CD14-positive monocyte (primary cell): ENCODE results near the gene GRID1. TPM values are rescaled to one million over a fixed set of nuclear protein-coding genes. Genes with fewer than 3 reads are reported as not detected.

Source experiments
- DNase-seq, 3 donors: peaks; one replicate each; pipeline ENCODE4 v3.0.0-alpha.2; 2011 to 2022
- H2AFZ ChIP-seq: 2 replicates; pipeline ENCODE4 v1.6.0; 2012; ENCODE audit warnings: mild to moderate bottlenecking, low read depth, low read length, inconsistent platforms; ENCODE audit not compliant: insufficient read depth, poor library complexity, severe bottlenecking
- H3K27ac ChIP-seq, 2 donors: 1 replicate in 1 of 2; 2 replicates in 1 of 2; pipeline ENCODE4 v1.5.1; 2012 to 2013; ENCODE audit warnings: low read length in 2 of 2, control low read depth in 1 of 2, inconsistent platforms in 1 of 2, low read depth in 1 of 2, mild to moderate bottlenecking in 1 of 2
- H3K27me3 ChIP-seq, 2 donors: one replicate each; pipeline versions ENCODE4 v1.6.0 to v1.6.1; 2011 to 2013; ENCODE audit warnings: low read length in 2 of 2; ENCODE audit not compliant: control insufficient read depth in 2 of 2, insufficient read depth in 2 of 2
- H3K36me3 ChIP-seq, 2 donors: replicated peaks in 1 of 2; 1 replicate in 1 of 2; 2 replicates in 1 of 2; pipeline versions ENCODE4 v1.5.1 to v1.6.1; 2012 to 2013; ENCODE audit warnings: low read length in 2 of 2, control low read depth in 1 of 2, inconsistent platforms in 1 of 2, mild to moderate bottlenecking in 1 of 2; ENCODE audit not compliant: insufficient read depth in 2 of 2, control insufficient read depth in 1 of 2
- H3K4me1 ChIP-seq, 2 donors: 1 replicate in 1 of 2; 2 replicates in 1 of 2; pipeline versions ENCODE4 v1.5.1 to v1.6.1; 2012 to 2013; ENCODE audit warnings: low read length in 2 of 2, control low read depth in 1 of 2, inconsistent platforms in 1 of 2, mild to moderate bottlenecking in 1 of 2, moderate library complexity in 1 of 2; ENCODE audit not compliant: insufficient read depth in 2 of 2, control insufficient read depth in 1 of 2
- H3K4me2 ChIP-seq: replicated peaks from 2 replicates; pipeline ENCODE3; 2012; ENCODE audit warnings: low read length, moderate library complexity, mild to moderate bottlenecking; ENCODE audit not compliant: poor library complexity, severe bottlenecking; ENCODE audit errors: extremely low read depth
- H3K4me3 ChIP-seq, 3 experiments: fragments of 200-600 bp in 1 of 3; sonication (generic) in 1 of 3; replicated peaks in 1 of 3; 1 replicate in 2 of 3; 2 replicates in 1 of 3; pipeline ENCODE4 v1.5.1; 2011 to 2013; ENCODE audit warnings: low read length in 3 of 3, mild to moderate bottlenecking in 3 of 3, control low read depth in 2 of 3, low read depth in 2 of 3, inconsistent platforms in 1 of 3, moderate library complexity in 1 of 3
- H3K79me2 ChIP-seq: 2 replicates; pipeline ENCODE4 v1.6.0; 2012; ENCODE audit warnings: mild to moderate bottlenecking, control low read depth, inconsistent platforms, low read length, moderate library complexity; ENCODE audit not compliant: insufficient read depth
- H3K9ac ChIP-seq: 2 replicates; pipeline ENCODE4 v1.6.0; 2017; ENCODE audit warnings: low read length, mild to moderate bottlenecking; ENCODE audit not compliant: insufficient read depth, poor library complexity, severe bottlenecking
- H3K9me3 ChIP-seq, 2 donors: replicated peaks in 1 of 2; 1 replicate in 1 of 2; 2 replicates in 1 of 2; pipeline versions ENCODE4 v1.5.1 to v1.6.1; 2012 to 2013; ENCODE audit warnings: low read length in 2 of 2, control low read depth in 1 of 2; ENCODE audit not compliant: control insufficient read depth in 1 of 2, insufficient read depth in 1 of 2
- H4K20me1 ChIP-seq: 2 replicates; pipeline ENCODE4 v1.6.0; 2012; ENCODE audit warnings: mild to moderate bottlenecking, low read length, control low read depth, moderate library complexity; ENCODE audit not compliant: insufficient read depth
- H3K27ac Mint-ChIP-seq, 7 donors: one replicate each; pipeline ENCODE4 v1.8.0; 2020; ENCODE audit warnings: mild to moderate bottlenecking in 7 of 7, mixed read lengths in 7 of 7, moderate library complexity in 6 of 7, inconsistent platforms in 2 of 7
- H3K27me3 Mint-ChIP-seq, 3 donors: one replicate each; pipeline ENCODE4 v1.8.0; 2021 to 2022; ENCODE audit warnings: low read depth in 3 of 3, mild to moderate bottlenecking in 3 of 3, mixed read lengths in 3 of 3, moderate library complexity in 3 of 3, inconsistent platforms in 1 of 3
- H3K36me3 Mint-ChIP-seq, 2 donors: one replicate each; pipeline ENCODE4 v1.8.0; 2020; ENCODE audit warnings: mixed read lengths in 2 of 2, inconsistent platforms in 1 of 2, mild to moderate bottlenecking in 1 of 2
- H3K4me1 Mint-ChIP-seq: one replicate; pipeline ENCODE4 v1.8.0; 2020; ENCODE audit warnings: mild to moderate bottlenecking, mixed read lengths
- H3K4me3 Mint-ChIP-seq, 2 donors: one replicate each; pipeline ENCODE4 v1.8.0; 2020; ENCODE audit warnings: mild to moderate bottlenecking in 2 of 2, mixed read lengths in 2 of 2, moderate library complexity in 1 of 2
- H3K9me3 Mint-ChIP-seq, 7 donors: one replicate each; pipeline ENCODE4 v1.8.0; 2020 to 2022; ENCODE audit warnings: mixed read lengths in 7 of 7, mild to moderate bottlenecking in 6 of 7, moderate library complexity in 6 of 7, inconsistent platforms in 2 of 7
- CTCF ChIP-seq: fragments of 200-600 bp; IDR thresholded peaks from one replicate; pipeline ENCODE4 v1.8.0; 2022; ENCODE audit warnings: antibody characterized with exemption, mild to moderate bottlenecking
- WGBS: methylation state at CpG from one replicate; pipeline ENCODE4 v1.1.5; 2013; ENCODE audit warnings: missing lambda C conversion rate; ENCODE audit not compliant: insufficient coverage; 5-methylcytosine and 5-hydroxymethylcytosine counted together
- intact Hi-C, 2 donors: fragments of 100-400 bp; cut with micrococcal nuclease; formaldehyde crosslinking; loops; one replicate each; pipeline versions ENCODE4 v1.15.0 to v1.15.1; 2023
- polyA plus RNA-seq, 3 donors: library from polyadenylated mRNA; depleted of rRNA in 1 of 3; unstranded in 2 of 3; stranded (reverse) in 1 of 3; fragments of 300-500 nt in 2 of 3; fragments of >200 nt in 1 of 3; fragmentation: Illumina TruSeq in 2 of 3; gene quantifications; 1 replicate in 2 of 3; 2 replicates in 1 of 3; pipeline ENCODE4 v1.2.3, GENCODE V29; 2012 to 2021

The GRID1 gene
- polyA plus RNA-seq, 3 donors: not detected

GRCh38 chr10:86359954-86360353 is 6.6 kb downstream of the GRID1 start:
- Histone ChIP-seq H3K4me1 (peaks cover 46 to 49% of the 10 kb centered on the region in 2 donors), H3K9ac (no peak overlapping the region), H3K9me3 (peaks cover 8 to 25% of the 10 kb centered on the region in 2 donors), H3K36me3 (no peaks in the 10 kb centered on the region), H3K27me3 (peaks cover 25 to 32% of the 10 kb centered on the region in 2 donors), H3K79me2 (no peaks in the 10 kb centered on the region), H4K20me1 (no peaks in the 10 kb centered on the region), H3K4me2 (no peak overlapping the region), H3K27ac (no peak overlapping the region), H3K4me3 (no peak overlapping the region), H2AFZ (no peak overlapping the region)
- no peak overlapping the region for H3K27ac Mint-ChIP-seq
- no CpG with 5 or more reads among the region's 1 CpG for WGBS
- TF ChIP-seq CTCF: no peak
- intact Hi-C loops: no loop called here
- peaks cover 0 to 11% (median 6%) of the 10 kb centered on the region in 7 donors for H3K9me3 Mint-ChIP-seq
- H3K36me3 Mint-ChIP-seq: peaks cover 5 to 10% of the 10 kb centered on the region in 2 donors
- H3K27me3 Mint-ChIP-seq: peaks cover 32 to 41% (median 40%) of the 10 kb centered on the region in 3 donors
- peaks cover 55% of the 10 kb centered on the region for H3K4me1 Mint-ChIP-seq
- no peak for DNase-seq
- no peak overlapping the region for H3K4me3 Mint-ChIP-seq

GRCh38 chr10:86359111-86359510 is 7.5 kb downstream of the GRID1 start:
- no peak overlapping the region for H3K27ac ChIP-seq
- H3K9me3 ChIP-seq: peaks cover 3 to 17% of the 10 kb centered on the region in 2 donors
- no peak for DNase-seq
- H3K4me3 ChIP-seq: no peak overlapping the region
- no peak overlapping the region for H3K9ac ChIP-seq
- H3K4me2 ChIP-seq: no peak overlapping the region
- peaks cover 17 to 24% of the 10 kb centered on the region in 2 donors for H3K27me3 ChIP-seq
- no peaks in the 10 kb centered on the region for H4K20me1 ChIP-seq
- peaks cover 59% of the 10 kb centered on the region for H3K4me1 Mint-ChIP-seq
- H3K9me3 Mint-ChIP-seq: peaks cover 0 to 10% (median 6%) of the 10 kb centered on the region in 7 donors
- intact Hi-C loops: no loop called here
- H3K4me3 Mint-ChIP-seq: no peak overlapping the region
- WGBS: 91% methylated on average over 6 of the region's 7 CpGs
- H3K36me3 ChIP-seq: no peaks in the 10 kb centered on the region
- H2AFZ ChIP-seq: no peak overlapping the region
- peaks cover 50 to 51% of the 10 kb centered on the region in 2 donors for H3K4me1 ChIP-seq
- peaks cover 4 to 7% of the 10 kb centered on the region in 2 donors for H3K36me3 Mint-ChIP-seq
- H3K79me2 ChIP-seq: no peaks in the 10 kb centered on the region
- TF ChIP-seq CTCF: no peak
- H3K27ac Mint-ChIP-seq: no peak overlapping the region
- H3K27me3 Mint-ChIP-seq: peaks cover 23 to 34% (median 31%) of the 10 kb centered on the region in 3 donors
